GM12878 (cell line): ENCODE data around the gene MAN1A1. TPM values are rescaled to one million over a fixed set of nuclear protein-coding genes. Genes with fewer than 3 reads are reported as not detected.

Experiments used
- ATAC-seq: fragments of 200-7000 bp; cut with Tn5 transposase; 3 replicates; pipeline ENCODE4 v1.9.1; 2020; ENCODE audit warnings: mild to moderate bottlenecking, moderate library complexity
- BruUV-seq: library from RNA; stranded (reverse); fragments of 400-500 nt; replicated peaks from 2 replicates; lab custom pipeline; 2021; lab: Mats Ljungman, UMichigan
- CTCF ChIA-PET: fragments of 300-600 bp; sonication (Branson Sonifier 250); formaldehyde crosslinking; extraction: SDS; loops from one replicate; lab custom pipeline; 2021; ENCODE audit warnings: inconsistent platforms; lab: Yijun Ruan, JAX
- POLR2A ChIA-PET: fragments of 350-600 bp; formaldehyde crosslinking; extraction: SDS; loops from one replicate; lab custom pipeline; 2021; ENCODE audit warnings: inconsistent platforms; lab: Charles Lee
- RAD21 ChIA-PET: fragments of 300-600 bp; sonication (Branson Sonifier 250); formaldehyde crosslinking; loops from one replicate; lab custom pipeline; 2023; ENCODE audit warnings: antibody characterized with exemption; ENCODE audit not compliant: unreplicated experiment; lab: Charles Lee
- SMC1A ChIA-PET: fragments of 300-600 bp; sonication (Branson Sonifier 250); formaldehyde crosslinking; loops from one replicate; lab custom pipeline; 2023; ENCODE audit not compliant: unreplicated experiment, uncharacterized antibody; lab: Charles Lee
- DNase-seq: peaks from one replicate; pipeline ENCODE4 v3.0.0-alpha.2; 2011; ENCODE audit warnings: low read depth, low spot score
- FAIRE-seq: peaks from 3 replicates; lab custom pipeline; 2011; peaks lifted over from hg19 to GRCh38; lab: Jason Lieb, UNC
- H2AFZ ChIP-seq: 2 replicates; pipeline ENCODE4 v1.6.0; 2011; ENCODE audit warnings: low read depth, low read length, control low read depth; ENCODE audit not compliant: control insufficient read depth
- H3K27ac ChIP-seq: 2 replicates; pipeline ENCODE4 v1.5.1; 2011; ENCODE audit warnings: control low read depth; ENCODE audit not compliant: control insufficient read depth, insufficient read depth
- H3K27me3 ChIP-seq, 2 experiments: replicated peaks in 1 of 2; 2 replicates each; pipeline versions ENCODE4 v1.6.0 to v1.6.1; 2011; ENCODE audit warnings: low read length in 1 of 2; ENCODE audit not compliant: control insufficient read depth in 2 of 2, insufficient read depth in 2 of 2
- H3K36me3 ChIP-seq, 2 experiments: 2 replicates each; pipeline ENCODE4 v1.5.1; 2011; ENCODE audit warnings: low read length in 1 of 2; ENCODE audit not compliant: control insufficient read depth in 2 of 2, insufficient read depth in 2 of 2
- H3K4me1 ChIP-seq: 2 replicates; pipeline ENCODE4 v1.6.1; 2011; ENCODE audit warnings: mild to moderate bottlenecking, low read length, moderate library complexity, mixed read lengths; ENCODE audit not compliant: control insufficient read depth, insufficient read depth
- H3K4me2 ChIP-seq: 2 replicates; pipeline ENCODE4 v1.6.0; 2011; ENCODE audit warnings: control low read depth; ENCODE audit not compliant: control insufficient read depth, insufficient read depth
- H3K4me3 ChIP-seq: fragments of 200-600 bp; sonication (generic); 2 replicates; pipeline ENCODE4 v1.5.1; 2016
- H3K79me2 ChIP-seq: 2 replicates; pipeline ENCODE4 v1.6.0; 2011; ENCODE audit warnings: low read length; ENCODE audit not compliant: control insufficient read depth, insufficient read depth
- H3K9ac ChIP-seq: 2 replicates; pipeline ENCODE4 v1.8.0; 2011; ENCODE audit warnings: low read length, control low read depth, mixed read lengths; ENCODE audit not compliant: control insufficient read depth, insufficient read depth
- H3K9me3 ChIP-seq: replicated peaks from 3 replicates; pipeline ENCODE4 v1.5.1; 2011; ENCODE audit warnings: mild to moderate bottlenecking, low read length; ENCODE audit not compliant: control insufficient read depth, insufficient read depth
- H4K20me1 ChIP-seq: 2 replicates; pipeline ENCODE4 v1.6.0; 2011; ENCODE audit not compliant: control insufficient read depth, insufficient read depth
- BHLHE40 ChIP-seq, 2 experiments: fragments of 450-650 bp in 1 of 2; IDR thresholded peaks; 2 replicates each; pipeline ENCODE4 v1.6.1; 2011 to 2017; ENCODE audit warnings: low read depth in 2 of 2, borderline replicate concordance in 1 of 2, improper control_type of control experiment in 1 of 2, low read length in 1 of 2, mild to moderate bottlenecking in 1 of 2
- BMI1 ChIP-seq: fragments of 450-650 bp; IDR thresholded peaks from 2 replicates; pipeline ENCODE4 v1.6.1; 2016; ENCODE audit warnings: mild to moderate bottlenecking, moderate library complexity, borderline replicate concordance
- CBX3 ChIP-seq: fragments of 200-600 bp; sonication (generic); IDR thresholded peaks from 2 replicates; pipeline ENCODE4 v1.6.1; 2016; ENCODE audit warnings: low read depth, borderline replicate concordance
- CBX5 ChIP-seq: sonication (generic); IDR thresholded peaks from 2 replicates; pipeline ENCODE4 v1.6.1; 2016; ENCODE audit warnings: low read depth, moderate library complexity, mild to moderate bottlenecking, inconsistent platforms
- CHD1 ChIP-seq: IDR thresholded peaks from 2 replicates; pipeline ENCODE4 v1.6.1; 2012; ENCODE audit warnings: low read depth, low read length, improper control_type of control experiment
- EGR1 ChIP-seq, 2 experiments: IDR thresholded peaks; 1 replicate in 1 of 2; 2 replicates in 1 of 2; pipeline ENCODE4 v1.6.1; 2011 to 2012; ENCODE audit warnings: low read depth in 2 of 2, low read length in 2 of 2, borderline replicate concordance in 1 of 2, mild to moderate bottlenecking in 1 of 2, moderate library complexity in 1 of 2
- ETV6 ChIP-seq, 2 experiments: fragments of 450-650 bp in 1 of 2; IDR thresholded peaks in 1 of 2; conservative IDR thresholded peaks in 1 of 2; 2 replicates each; pipeline ENCODE4 v1.6.1; 2014; ENCODE audit warnings: antibody characterized with exemption in 1 of 2, borderline replicate concordance in 1 of 2, low read depth in 1 of 2, mild to moderate bottlenecking in 1 of 2, moderate library complexity in 1 of 2
- KLF5 ChIP-seq: fragments of 450-650 bp; IDR thresholded peaks from 2 replicates; pipeline ENCODE4 v1.6.1; 2014; ENCODE audit warnings: mild to moderate bottlenecking; ENCODE audit not compliant: partially characterized antibody
- PAX5 ChIP-seq: IDR thresholded peaks from 2 replicates; pipeline ENCODE4 v1.6.1; 2011; ENCODE audit warnings: low read depth, low read length, borderline replicate concordance
- RBBP5 ChIP-seq: fragments of 200-600 bp; sonication (generic); conservative IDR thresholded peaks from 2 replicates; pipeline ENCODE4 v1.6.1; 2016
- RUNX3 ChIP-seq: IDR thresholded peaks from 2 replicates; pipeline ENCODE4 v1.6.1; 2012; ENCODE audit warnings: low read length, inconsistent platforms
- SREBF1 ChIP-seq: IDR thresholded peaks from 2 replicates; pipeline ENCODE4 v1.6.1; 2012; ENCODE audit warnings: mild to moderate bottlenecking, low read length
- SUZ12 ChIP-seq: fragments of 200-600 bp; sonication (generic); IDR thresholded peaks from one replicate; pipeline ENCODE4 v1.6.1; 2018; ENCODE audit warnings: antibody characterized with exemption, mild to moderate bottlenecking; ENCODE audit not compliant: unreplicated experiment
- TCF7 ChIP-seq: IDR thresholded peaks from 2 replicates; pipeline ENCODE4 v1.6.1; 2014; ENCODE audit warnings: antibody characterized with exemption, borderline replicate concordance
- ZNF207 ChIP-seq: fragments of 450-650 bp; IDR thresholded peaks from 2 replicates; pipeline ENCODE4 v1.6.1; 2014; ENCODE audit warnings: antibody characterized with exemption, mild to moderate bottlenecking, borderline replicate concordance
- WGBS: methylation state at CpG from one replicate; pipeline ENCODE4 v1.1.6; 2016; ENCODE audit warnings: low lambda C conversion rate; ENCODE audit not compliant: insufficient replicate concordance, insufficient coverage; ENCODE audit errors: missing lambda C conversion rate; 5-methylcytosine and 5-hydroxymethylcytosine counted together
- in situ Hi-C: fragments of 300-500 bp; cut with MboI; formaldehyde crosslinking; loops from 9 replicates; pipeline ENCODE4 v1.14.3; 2018; ENCODE audit warnings: mixed read lengths
- intact Hi-C: fragments of 100-400 bp; cut with micrococcal nuclease; formaldehyde crosslinking; loops from one replicate; pipeline ENCODE4 v1.14.2; 2022; ENCODE audit not compliant: unreplicated experiment
- polyA plus RNA-seq, 11 experiments: library from polyadenylated mRNA; depleted of rRNA in 4 of 11; unstranded in 6 of 11; stranded (reverse) in 5 of 11; fragments of >200 nt; fragmentation: Nextera tagmentation in 4 of 11; fragmentation: Illumina TruSeq in 1 of 11; extraction: Ambion mirVana in 4 of 11; extraction: Trizol in 1 of 11; gene quantifications; 1 replicate in 1 of 11; 2 replicates in 10 of 11; pipeline versions ENCODE4 v1.2.1 to v1.2.3, GENCODE V29; 2011 to 2016; ENCODE audit warnings: inconsistent platforms in 2 of 11, missing spikeins in 2 of 11, low read depth in 1 of 11
- total RNA-seq, 4 experiments: library from RNA; depleted of rRNA in 3 of 4; stranded (reverse); fragments of >200 nt in 3 of 4; fragmentation: Illumina TruSeq in 1 of 4; extraction: Trizol in 1 of 4; gene quantifications; 2 replicates each; pipeline versions ENCODE4 v1.2.1 to v1.2.3, GENCODE V29; 2013 to 2021
- TF ChIP-seq, protein P1 (sequence below): fragments of 450-650 bp; IDR thresholded peaks from 2 replicates; pipeline ENCODE4 v1.6.1; 2014; ENCODE audit warnings: mild to moderate bottlenecking
- TF ChIP-seq, protein P2 (sequence below): IDR thresholded peaks from 2 replicates; pipeline ENCODE4 v1.6.1; 2012; ENCODE audit warnings: low read depth, low read length, improper control_type of control experiment
- TF ChIP-seq, protein P3 (sequence below): IDR thresholded peaks from 2 replicates; pipeline ENCODE4 v1.6.1; 2012; ENCODE audit warnings: low read depth, low read length, improper control_type of control experiment

Gene MAN1A1
- total and polyA plus RNA-seq, 10 of the 15 experiments (the other 5 are each of a cell fraction or from before 2014, with no cell fraction given), result 5.4 to 28.1 (median 19.5) TPM

DNA sequence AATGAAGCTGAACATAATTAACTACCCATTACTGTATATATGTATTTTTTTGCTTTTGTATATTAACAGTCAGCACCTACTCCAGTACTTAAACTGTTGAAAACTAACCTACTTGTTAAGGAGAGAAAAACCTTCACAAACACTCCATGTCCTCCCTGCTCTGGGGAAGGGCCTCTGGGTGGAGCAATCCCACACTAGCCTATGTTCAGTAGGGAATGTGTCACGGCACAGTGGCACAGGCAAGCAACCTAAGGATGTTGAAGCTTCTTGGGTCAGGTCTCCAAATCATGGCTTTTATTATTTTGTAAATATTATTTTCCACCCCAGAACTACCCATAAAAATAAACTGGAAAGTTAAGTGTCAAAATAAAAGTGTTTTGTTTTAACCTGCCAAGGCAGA is 5.3 kb downstream of the MAN1A1 start (continued):
- TF ChIP-seq, protein P1, sequence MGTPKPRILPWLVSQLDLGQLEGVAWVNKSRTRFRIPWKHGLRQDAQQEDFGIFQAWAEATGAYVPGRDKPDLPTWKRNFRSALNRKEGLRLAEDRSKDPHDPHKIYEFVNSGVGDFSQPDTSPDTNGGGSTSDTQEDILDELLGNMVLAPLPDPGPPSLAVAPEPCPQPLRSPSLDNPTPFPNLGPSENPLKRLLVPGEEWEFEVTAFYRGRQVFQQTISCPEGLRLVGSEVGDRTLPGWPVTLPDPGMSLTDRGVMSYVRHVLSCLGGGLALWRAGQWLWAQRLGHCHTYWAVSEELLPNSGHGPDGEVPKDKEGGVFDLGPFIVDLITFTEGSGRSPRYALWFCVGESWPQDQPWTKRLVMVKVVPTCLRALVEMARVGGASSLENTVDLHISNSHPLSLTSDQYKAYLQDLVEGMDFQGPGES, result no peak

DNA sequence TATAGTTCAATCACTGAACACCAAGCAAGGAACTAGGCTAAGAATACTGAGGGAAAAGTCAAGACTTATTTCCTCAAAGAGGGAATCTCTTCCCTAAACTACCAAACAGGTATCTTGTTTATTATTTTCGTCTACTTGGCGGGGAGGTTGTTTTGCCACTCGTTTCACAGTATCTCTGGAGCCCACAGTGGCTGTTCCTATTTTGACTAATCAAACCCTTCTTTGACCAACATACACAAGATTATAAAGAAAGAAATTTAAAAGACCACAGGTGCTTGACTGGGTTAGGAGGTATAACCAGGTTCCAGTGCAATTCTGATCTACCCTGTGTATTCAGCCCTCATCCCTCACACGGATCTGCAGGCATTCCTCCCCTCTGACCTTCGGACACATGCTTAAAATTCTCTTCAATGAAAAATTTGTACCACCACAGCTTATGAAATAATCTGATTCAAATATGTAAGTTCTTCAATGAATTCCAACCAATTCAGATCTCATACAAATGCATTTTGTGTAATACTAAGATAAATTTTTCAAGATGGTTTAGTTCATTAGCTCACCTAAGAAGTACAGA is 5.9 kb downstream of the MAN1A1 start:
- H3K4me2 ChIP-seq, result peak overlapping the region; percentile 40; the same call in 1 of the 2 replicates
- ChIA-PET CTCF (interaction anchor here (0.6 to 8.4 kb wide), 31 partner anchors 8 to 214 kb away, joined by 3 to 144 read pairs (median 4); no protein-coding TSS in a partner anchor), SMC1A (interaction anchor here (0.6 to 18.1 kb wide), 33 partner anchors 7 to 634 kb away, joined by 3 to 359 read pairs (median 4); no protein-coding TSS in a partner anchor), POLR2A (interaction anchor here (0.7 to 5.2 kb wide), 8 partner anchors 10 to 333 kb away, joined by 3 to 60 read pairs (median 4); no protein-coding TSS in a partner anchor), RAD21 (interaction anchor here (0.6 to 18.1 kb wide), 16 partner anchors 8 to 234 kb away, joined by 3 to 414 read pairs (median 8); no protein-coding TSS in a partner anchor)
- peaks cover 10% of the 10 kb centered on the region for H3K4me1 ChIP-seq
- H2AFZ ChIP-seq, result no peak overlapping the region
- no peaks in the 10 kb centered on the region for H3K9me3 ChIP-seq
- H4K20me1 ChIP-seq, result no peaks in the 10 kb centered on the region
- intact Hi-C loops (loop anchor here (10.0 kb wide), 1 partner anchor 449 kb away; the partner anchor contains the start of gene ASF1A), in situ Hi-C loops (loop anchor here (5.0 to 10.0 kb wide), 2 partner anchors 191 to 631 kb away; no protein-coding TSS in a partner anchor)
- no peak overlapping the region for H3K4me3 ChIP-seq
- no peak for ATAC-seq
- WGBS, result 56% methylated on average over 5 of the region's 5 CpGs
- no peaks in the 10 kb centered on the region for H3K27me3 ChIP-seq
- FAIRE-seq, result no peak
- H3K79me2 ChIP-seq, result peaks cover 36% of the 10 kb centered on the region
- H3K27ac ChIP-seq, result no peak overlapping the region
- H3K9ac ChIP-seq, result no peak overlapping the region
- no TSS peak for BruUV-seq
- DNase-seq, result no peak
- H3K36me3 ChIP-seq, result no peaks in the 10 kb centered on the region
- no peak for TF ChIP-seq RUNX3
- no peak for TF ChIP-seq TCF7
- TF ChIP-seq EGR1 (IDR thresholded peaks at IDR 0.05; ENCODE audit: borderline replicate concordance in 1 of 2, low read depth in 2 of 2, low read length in 2 of 2), result no peak
- TF ChIP-seq, protein P2, sequence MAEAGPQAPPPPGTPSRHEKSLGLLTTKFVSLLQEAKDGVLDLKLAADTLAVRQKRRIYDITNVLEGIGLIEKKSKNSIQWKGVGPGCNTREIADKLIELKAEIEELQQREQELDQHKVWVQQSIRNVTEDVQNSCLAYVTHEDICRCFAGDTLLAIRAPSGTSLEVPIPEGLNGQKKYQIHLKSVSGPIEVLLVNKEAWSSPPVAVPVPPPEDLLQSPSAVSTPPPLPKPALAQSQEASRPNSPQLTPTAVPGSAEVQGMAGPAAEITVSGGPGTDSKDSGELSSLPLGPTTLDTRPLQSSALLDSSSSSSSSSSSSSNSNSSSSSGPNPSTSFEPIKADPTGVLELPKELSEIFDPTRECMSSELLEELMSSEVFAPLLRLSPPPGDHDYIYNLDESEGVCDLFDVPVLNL, result no peak
- no peak for TF ChIP-seq CBX5
- no peak for TF ChIP-seq PAX5
- TF ChIP-seq BMI1, result no peak
- no peak for TF ChIP-seq ETV6 (conservative IDR thresholded peaks at IDR 0.05 in 1 of 2, IDR thresholded peaks at IDR 0.05 in 1 of 2; ENCODE audit: borderline replicate concordance in 1 of 2, low read depth in 1 of 2)
- TF ChIP-seq KLF5, result no peak
- TF ChIP-seq SREBF1, result no peak
- no peak for TF ChIP-seq RBBP5
- no peak for TF ChIP-seq SUZ12
- no peak for TF ChIP-seq ZNF207
- no peak for TF ChIP-seq CHD1
- TF ChIP-seq, protein P3, sequence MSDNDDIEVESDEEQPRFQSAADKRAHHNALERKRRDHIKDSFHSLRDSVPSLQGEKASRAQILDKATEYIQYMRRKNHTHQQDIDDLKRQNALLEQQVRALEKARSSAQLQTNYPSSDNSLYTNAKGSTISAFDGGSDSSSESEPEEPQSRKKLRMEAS, result no peak
- no peak for TF ChIP-seq CBX3
- no peak for TF ChIP-seq BHLHE40 (IDR thresholded peaks at IDR 0.05; ENCODE audit: borderline replicate concordance in 1 of 2, low read depth in 2 of 2, low read length in 1 of 2)
